Globus pallidus (tissue), 1 donor: ENCODE data around the gene VMP1.
"Not testable (repeated sequence)": the region's sequence is repeated elsewhere in the genome, so short reads cannot be mapped to it uniquely, and the experiment has no call there.

ENCODE experiments used
- DNase-seq: peaks from one replicate; pipeline ENCODE4 v3.0.0-alpha.2; 2015; ENCODE audit warnings: low spot score

The VMP1 gene

GRCh38 chr17:59841882-59842263 is 134.4 kb downstream of the VMP1 start:
- DNase-seq: not testable (repeated sequence)

GRCh38 chr17:59842901-59843652 is 135.6 kb downstream of the VMP1 start:
- DNase-seq: no peak

DNA sequence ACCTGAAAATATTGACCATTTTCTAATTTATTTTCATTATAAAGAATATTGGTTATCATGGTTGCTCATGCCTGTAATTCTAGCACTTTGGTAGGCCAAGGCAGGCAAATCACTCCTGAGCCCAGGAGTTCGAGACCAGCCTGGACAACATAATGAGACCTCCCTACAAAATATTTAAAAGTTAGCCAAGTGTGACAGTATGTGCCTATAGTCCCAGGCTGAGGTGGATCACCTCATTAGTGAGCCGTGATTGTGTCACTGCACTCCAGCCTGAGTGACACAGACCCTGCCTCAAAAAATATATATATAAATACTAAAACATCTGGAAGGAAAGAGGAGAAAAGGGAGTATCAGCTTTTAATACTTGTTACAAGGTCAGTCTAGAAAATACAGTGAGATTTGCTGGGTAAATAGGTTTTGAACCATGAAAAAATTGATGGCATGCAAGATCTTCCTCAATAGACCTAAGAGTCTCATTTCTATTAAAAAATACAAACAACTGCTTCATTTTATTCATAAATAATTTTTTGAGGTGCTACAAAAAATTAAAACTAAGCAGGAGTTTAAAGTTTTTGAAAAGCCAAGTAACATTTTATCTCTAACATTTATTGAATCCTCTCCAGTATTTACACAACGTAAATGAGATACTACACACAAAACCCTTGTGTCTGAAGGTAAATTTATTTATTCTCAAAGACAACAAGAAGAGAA is 137.6 kb downstream of the VMP1 start:
- DNase-seq: no peak

GRCh38 chr17:59845595-59846393 is 138.3 kb downstream of the VMP1 start:
- DNase-seq: no peak

DNA sequence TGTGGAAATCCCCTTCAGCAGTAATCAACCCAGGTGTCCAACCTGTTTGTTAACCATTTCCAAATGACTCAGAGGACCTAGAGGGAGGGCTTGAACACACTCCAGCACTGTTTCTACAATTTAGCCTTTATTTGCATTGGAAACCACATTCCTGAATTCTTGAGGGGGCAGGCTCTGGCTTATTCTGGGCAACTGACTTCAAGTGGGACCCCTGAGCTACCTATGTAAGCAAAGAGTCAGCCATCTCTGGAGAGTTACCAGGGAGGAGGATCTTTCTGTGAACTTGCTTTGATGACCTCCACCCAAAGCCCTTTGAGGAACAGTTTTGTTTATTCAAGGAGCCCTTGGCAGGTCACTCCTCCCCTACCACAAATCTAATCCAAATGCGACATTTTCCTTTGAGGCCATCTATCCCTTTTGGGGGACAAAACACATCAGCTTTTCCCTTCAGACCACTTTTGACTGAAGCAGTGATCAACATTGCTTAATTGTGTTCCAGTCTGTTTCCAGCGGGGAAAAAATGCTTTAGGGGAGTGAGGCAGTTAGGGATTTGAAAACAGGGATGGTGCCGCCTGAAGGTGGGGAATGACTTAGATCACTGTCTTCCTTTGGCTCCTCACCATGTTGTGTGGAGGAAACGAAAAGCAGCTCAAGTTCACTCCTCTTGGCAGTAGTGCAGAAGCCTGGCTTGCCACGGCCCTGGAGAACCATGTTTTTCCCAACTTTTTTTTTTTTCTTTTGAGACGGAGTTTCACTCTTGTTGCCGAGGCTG is 139.1 kb downstream of the VMP1 start:
- no peak for DNase-seq

DNA sequence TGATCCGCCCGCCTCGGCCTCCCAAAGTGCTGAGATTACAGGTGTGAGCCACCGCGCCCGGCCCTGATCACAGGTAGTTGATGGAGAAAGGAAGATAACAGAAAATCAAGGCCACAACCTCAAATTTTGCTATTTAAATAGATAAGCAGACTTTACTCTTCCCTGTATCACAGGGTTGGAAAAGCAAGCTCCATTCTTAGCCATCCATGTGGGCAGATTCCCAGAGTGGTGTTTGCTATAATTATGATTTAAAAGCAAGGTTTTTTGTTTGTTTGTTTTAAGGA is 140.9 kb downstream of the VMP1 start:
- DNase-seq: no peak

DNA sequence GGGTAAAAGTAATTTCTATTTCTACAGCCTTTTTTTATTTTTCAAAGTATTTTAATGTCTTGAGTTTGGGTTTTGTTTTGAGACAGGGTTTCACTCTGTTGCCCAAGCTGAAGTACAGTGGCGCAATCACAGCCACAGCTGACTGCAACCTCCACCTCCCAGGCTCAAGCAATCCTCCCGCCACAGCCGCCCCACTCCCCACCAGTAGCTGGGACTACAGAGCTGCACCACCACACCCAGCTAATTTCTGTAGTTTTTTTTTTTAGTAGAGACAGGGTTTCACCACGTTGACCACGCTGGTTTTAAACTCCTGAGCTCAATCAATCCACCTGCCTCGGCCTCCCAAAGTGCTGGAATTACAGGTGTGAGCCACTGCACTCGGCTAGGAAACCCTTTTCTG is 141.3 kb downstream of the VMP1 start:
- DNase-seq: no peak

GRCh38 chr17:59850311-59850710 is 142.9 kb downstream of the VMP1 start:
- DNase-seq: not testable (repeated sequence)

DNA sequence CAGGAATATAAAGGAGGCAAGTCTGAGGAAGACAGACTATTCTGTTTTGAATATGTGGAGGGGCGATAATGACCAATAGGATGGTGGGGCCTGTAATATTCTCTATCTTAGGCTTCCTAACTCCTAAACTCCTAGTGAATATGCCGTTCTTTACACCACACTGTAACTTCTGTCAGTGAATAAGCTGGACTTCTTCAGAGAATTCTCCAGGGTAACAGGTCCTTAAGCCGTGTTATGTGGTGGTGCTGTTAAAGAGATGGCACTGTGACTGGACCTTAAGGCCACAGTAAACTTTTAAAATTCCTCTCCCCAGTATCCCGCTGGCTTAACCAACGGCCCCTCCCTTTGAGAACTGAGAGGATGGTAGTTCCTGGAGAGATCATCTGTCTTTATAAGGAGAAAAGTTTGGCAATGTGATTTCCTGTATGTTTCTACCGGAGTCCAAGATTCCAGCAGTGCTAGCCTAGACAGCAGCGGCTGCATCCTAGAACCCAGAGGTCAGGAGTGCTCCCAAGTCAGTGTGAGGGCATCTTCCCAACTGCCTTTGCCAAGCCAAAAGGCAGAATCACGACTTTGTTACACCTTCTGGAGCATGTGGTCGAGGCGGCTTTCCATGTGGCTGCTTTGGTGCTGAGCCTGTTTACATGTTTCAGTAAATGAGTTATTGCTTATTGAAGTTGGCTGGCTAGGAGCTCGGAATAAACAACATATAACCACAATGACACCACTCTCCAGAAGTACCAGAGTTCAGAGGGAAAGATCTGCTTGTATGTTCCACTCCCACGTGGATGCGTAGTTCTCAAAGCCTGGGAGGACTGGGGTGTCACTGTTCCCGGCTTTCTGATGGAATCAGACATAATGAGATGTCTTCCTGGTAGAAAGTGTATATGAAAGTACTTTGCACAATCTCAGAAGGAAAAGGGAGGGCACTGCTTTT is 144.3 kb downstream of the VMP1 start:
- no peak for DNase-seq

GRCh38 chr17:59852847-59853167 is 145.4 kb downstream of the VMP1 start:
- DNase-seq: not testable (repeated sequence)

- no peak for DNase-seq
These were observed 145.9 kb downstream of the VMP1 start for GRCh38 chr17:59853168-59853918.

- DNase-seq: not testable (repeated sequence)
These were observed 146.7 kb downstream of the VMP1 start for GRCh38 chr17:59853919-59854729.

GRCh38 chr17:59856859-59857794 is 149.7 kb downstream of the VMP1 start:
- no peak for DNase-seq

DNA sequence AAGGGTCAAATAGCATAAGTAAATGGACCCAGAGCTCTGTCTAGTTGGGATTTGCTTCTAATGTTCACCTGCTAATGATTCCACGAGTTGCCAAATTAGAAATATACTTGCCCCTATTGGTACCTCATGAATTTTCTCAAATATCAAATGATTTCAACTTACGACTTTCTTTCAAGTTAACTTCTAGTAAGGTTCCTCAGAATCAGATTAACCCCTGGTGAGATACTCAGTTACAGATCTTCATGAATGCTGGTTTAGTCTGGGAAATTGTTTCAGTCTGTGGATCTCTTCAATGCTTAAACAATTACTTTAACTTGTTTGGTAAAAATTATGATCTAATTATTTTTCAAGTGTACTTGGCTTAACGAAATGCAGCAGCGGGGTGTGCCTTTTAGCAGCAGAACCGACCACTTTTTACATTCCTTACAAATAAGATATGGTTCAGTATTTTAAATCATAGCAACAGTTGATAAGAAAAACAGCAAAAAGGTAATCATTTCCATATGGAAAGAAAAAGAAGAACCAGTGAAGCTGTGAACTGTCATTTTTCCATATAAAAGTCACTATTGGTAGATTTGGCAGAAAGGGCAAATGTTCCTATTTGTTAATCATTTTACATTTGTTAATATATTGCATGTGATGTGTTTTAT is 150.8 kb downstream of the VMP1 start:
- DNase-seq: no peak

DNA sequence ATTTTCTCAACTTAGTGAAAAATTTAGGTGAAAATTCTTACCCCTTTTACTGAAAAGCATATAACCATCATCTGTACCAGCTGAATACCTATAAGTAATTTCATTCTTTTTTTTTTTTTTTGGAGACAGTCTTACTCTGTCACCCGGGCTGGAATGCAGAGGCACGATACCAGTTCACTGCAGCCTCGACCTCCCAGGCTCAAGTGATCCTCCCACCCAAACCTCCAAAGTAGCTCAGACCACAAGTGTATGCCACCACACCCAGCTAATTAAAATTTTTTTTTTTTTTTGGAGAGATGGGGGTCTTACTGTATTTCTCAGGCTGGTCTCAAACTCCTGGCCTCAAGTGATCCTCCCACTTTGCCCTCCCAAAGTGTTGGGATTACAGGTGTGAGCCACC is 151.5 kb downstream of the VMP1 start:
- DNase-seq: no peak

DNA sequence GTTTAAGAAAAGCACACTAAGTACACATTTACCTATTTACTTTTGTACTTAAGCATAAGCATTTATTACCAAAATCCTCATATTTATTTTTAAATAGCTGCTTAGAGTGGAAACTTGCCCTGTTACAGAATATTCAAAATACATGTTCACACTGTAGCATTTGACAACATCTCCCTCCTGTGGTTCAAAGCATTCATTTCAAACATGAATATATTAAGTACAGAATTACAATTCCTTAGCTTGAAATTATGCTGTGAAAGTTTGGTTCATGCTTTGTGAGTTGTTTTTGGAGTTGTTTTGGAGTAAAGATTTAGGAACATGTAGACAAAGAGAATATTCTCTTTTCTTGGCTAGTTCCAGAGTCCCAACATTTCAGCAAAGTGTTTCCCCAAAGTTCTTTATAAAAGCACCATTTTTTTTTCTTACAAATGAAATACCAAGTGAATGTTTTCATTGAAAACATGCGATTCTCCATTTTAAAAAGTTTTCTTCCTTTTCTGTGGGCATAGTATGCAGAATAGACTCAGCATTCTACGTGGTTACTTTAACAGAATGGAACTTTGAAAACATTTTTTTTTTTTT is 152.1 kb downstream of the VMP1 start:
- no peak for DNase-seq

- DNase-seq: no peak
These were observed 156.2 kb downstream of the VMP1 start for GRCh38 chr17:59863616-59864015.

DNA sequence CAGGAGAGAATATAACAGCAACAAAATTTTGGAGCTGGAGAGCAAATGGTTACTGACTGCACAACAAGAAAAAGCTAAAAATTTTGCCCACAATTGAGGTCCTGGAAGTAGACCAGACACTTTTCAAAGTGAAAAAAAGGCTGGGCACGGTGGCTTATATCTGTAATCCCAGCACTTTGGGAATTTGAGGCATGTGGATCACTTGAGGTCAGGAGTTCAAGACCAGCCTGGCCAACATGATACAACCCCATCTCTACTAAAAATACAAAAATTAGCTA is 162.4 kb downstream of the VMP1 start:
- no peak for DNase-seq
